GM19025 (cell line): ENCODE data around the gene GGA2.

Experiments
- ATAC-seq: cut with Tn5 transposase; IDR thresholded peaks from one replicate; pipeline ENCODE4 v1.9.1; 2021; ENCODE audit warnings: mild to moderate bottlenecking, low read depth, moderate library complexity; ENCODE audit not compliant: unreplicated experiment

The GGA2 gene

GRCh38 chr16:23505671-23506605 lies 4.4 kb downstream of the GGA2 start:
- ATAC-seq: no peak

GRCh38 chr16:23505180-23505665 lies 5.1 kb downstream of the GGA2 start:
- ATAC-seq: no peak

GRCh38 chr16:23504453-23505179 lies 5.7 kb downstream of the GGA2 start:
- ATAC-seq: peak; percentile 74

GRCh38 chr16:23504076-23504452 lies 6.2 kb downstream of the GGA2 start:
- no peak for ATAC-seq

- no peak for ATAC-seq
These were observed 7.8 kb downstream of the GGA2 start for GRCh38 chr16:23502466-23502865.

- no peak for ATAC-seq
These were observed 9.0 kb downstream of the GGA2 start for GRCh38 chr16:23501291-23501690.

GRCh38 chr16:23500862-23501225 lies 9.4 kb downstream of the GGA2 start:
- no peak for ATAC-seq

- no peak for ATAC-seq
These were observed 10.0 kb downstream of the GGA2 start for GRCh38 chr16:23500212-23500861.

- ATAC-seq: no peak
These were observed 10.5 kb downstream of the GGA2 start for GRCh38 chr16:23499801-23500200.

GRCh38 chr16:23498863-23499262 lies 11.4 kb downstream of the GGA2 start:
- no peak for ATAC-seq

GRCh38 chr16:23497543-23497868 lies 12.8 kb downstream of the GGA2 start:
- ATAC-seq: no peak

GRCh38 chr16:23496821-23497542 lies 13.3 kb downstream of the GGA2 start:
- ATAC-seq: no peak

- no peak for ATAC-seq
These were observed 14.6 kb downstream of the GGA2 start for GRCh38 chr16:23495671-23496070.

- ATAC-seq: no peak
These were observed 16.1 kb downstream of the GGA2 start for GRCh38 chr16:23494188-23494587.

GRCh38 chr16:23491490-23492391 lies 18.6 kb downstream of the GGA2 start:
- ATAC-seq: no peak

GRCh38 chr16:23486480-23486879 lies 23.8 kb downstream of the GGA2 start:
- no peak for ATAC-seq

GRCh38 chr16:23485841-23486240 lies 24.5 kb downstream of the GGA2 start:
- no peak for ATAC-seq

- ATAC-seq: no peak
These were observed 25.1 kb downstream of the GGA2 start for GRCh38 chr16:23485257-23485614.

GRCh38 chr16:23484510-23485256 lies 25.6 kb downstream of the GGA2 start:
- no peak for ATAC-seq
